Skeletal muscle satellite cell (primary cell): ENCODE measurements around the gene TATDN2.
A peak's percentile ranks its signal among the peaks of the same experiment; 100 is the strongest.

ENCODE experiments used
- H3K27me3 ChIP-seq: 2 replicates; pipeline ENCODE4 v1.7.0; 2013; ENCODE audit warnings: low read length; ENCODE audit not compliant: control insufficient read depth, insufficient read depth
- H3K36me3 ChIP-seq: 2 replicates; pipeline ENCODE4 v1.7.0; 2013; ENCODE audit warnings: mild to moderate bottlenecking, control low read depth, low read length; ENCODE audit not compliant: insufficient read depth
- H3K4me1 ChIP-seq: 2 replicates; pipeline ENCODE4 v1.7.0; 2013; ENCODE audit warnings: low read length; ENCODE audit not compliant: control insufficient read depth, insufficient read depth
- H3K4me2 ChIP-seq: 2 replicates; pipeline ENCODE4 v1.7.0; 2013; ENCODE audit warnings: mild to moderate bottlenecking, low read length
- H3K4me3 ChIP-seq: 2 replicates; pipeline ENCODE4 v1.7.0; 2013; ENCODE audit warnings: low read length
- H3K9ac ChIP-seq: 2 replicates; pipeline ENCODE4 v1.7.0; 2013; ENCODE audit warnings: mild to moderate bottlenecking, low read depth, low read length, moderate library complexity
- H3K9me3 ChIP-seq: replicated peaks from 2 replicates; pipeline ENCODE4 v1.7.0; 2013; ENCODE audit warnings: mild to moderate bottlenecking, control low read depth, low read length

TATDN2 gene

GRCh38 chr3:10312391-10312790 is 64.1 kb downstream of the TATDN2 start:
- Histone ChIP-seq H3K36me3 (peaks cover 92% of the 10 kb centered on the region), H3K9me3 (no peaks in the 10 kb centered on the region), H3K27me3 (no peaks in the 10 kb centered on the region)

GRCh38 chr3:10312861-10313260 is 64.6 kb downstream of the TATDN2 start:
- H3K4me2 ChIP-seq: no peak overlapping the region
- H3K9me3 ChIP-seq: no peaks in the 10 kb centered on the region
- H3K4me1 ChIP-seq: peaks cover 4% of the 10 kb centered on the region
- H3K27me3 ChIP-seq: no peaks in the 10 kb centered on the region
- H3K9ac ChIP-seq: no peak overlapping the region
- no peak overlapping the region for H3K4me3 ChIP-seq
- peaks cover 92% of the 10 kb centered on the region for H3K36me3 ChIP-seq

More at GRCh38 chr3:10312391-10312790, 64.1 kb downstream of the TATDN2 start:
- H3K4me3 ChIP-seq: no peak overlapping the region
- no peak overlapping the region for H3K9ac ChIP-seq
- no peak overlapping the region for H3K4me2 ChIP-seq
- peaks cover 4% of the 10 kb centered on the region for H3K4me1 ChIP-seq

GRCh38 chr3:10315101-10315500 is 66.8 kb downstream of the TATDN2 start:
- no peak overlapping the region for H3K4me2 ChIP-seq
- peaks cover 13% of the 10 kb centered on the region for H3K4me1 ChIP-seq
- H3K9ac ChIP-seq: no peak overlapping the region
- no peak overlapping the region for H3K4me3 ChIP-seq
- no peaks in the 10 kb centered on the region for H3K27me3 ChIP-seq
- H3K9me3 ChIP-seq: no peaks in the 10 kb centered on the region
- H3K36me3 ChIP-seq: peaks cover 89% of the 10 kb centered on the region

- Histone ChIP-seq H3K4me2 (no peak overlapping the region), H3K9me3 (no peaks in the 10 kb centered on the region), H3K36me3 (peaks cover 83% of the 10 kb centered on the region), H3K4me3 (no peak overlapping the region), H3K27me3 (no peaks in the 10 kb centered on the region), H3K9ac (no peak overlapping the region), H3K4me1 (peaks cover 9% of the 10 kb centered on the region)
These were observed 67.6 kb downstream of the TATDN2 start for GRCh38 chr3:10315771-10316344.

GRCh38 chr3:10317311-10317960 is 69.2 kb downstream of the TATDN2 start:
- Histone ChIP-seq H3K9me3 (no peaks in the 10 kb centered on the region), H3K9ac (no peak overlapping the region), H3K4me1 (peaks cover 9% of the 10 kb centered on the region), H3K27me3 (no peaks in the 10 kb centered on the region), H3K36me3 (peaks cover 67% of the 10 kb centered on the region), H3K4me3 (no peak overlapping the region), H3K4me2 (no peak overlapping the region)

GRCh38 chr3:10317961-10318350 is 69.7 kb downstream of the TATDN2 start:
- Histone ChIP-seq H3K4me3 (no peak overlapping the region), H3K9me3 (no peaks in the 10 kb centered on the region), H3K36me3 (peaks cover 62% of the 10 kb centered on the region), H3K4me2 (peak overlapping the region; percentile 90), H3K27me3 (no peaks in the 10 kb centered on the region), H3K4me1 (peaks cover 9% of the 10 kb centered on the region), H3K9ac (no peak overlapping the region)

- Histone ChIP-seq H3K9me3 (no peaks in the 10 kb centered on the region), H3K4me3 (peak overlapping the region; percentile 10), H3K36me3 (peaks cover 49% of the 10 kb centered on the region), H3K9ac (peak overlapping the region; percentile 6), H3K4me2 (peak overlapping the region; percentile 90), H3K4me1 (peaks cover 9% of the 10 kb centered on the region), H3K27me3 (no peaks in the 10 kb centered on the region)
These were observed 71.0 kb downstream of the TATDN2 start for GRCh38 chr3:10319251-10319650.

GRCh38 chr3:10319804-10320203 is 71.5 kb downstream of the TATDN2 start:
- Histone ChIP-seq H3K4me1 (peaks cover 9% of the 10 kb centered on the region), H3K27me3 (no peaks in the 10 kb centered on the region), H3K9ac (peak overlapping the region; percentile 99), H3K9me3 (no peaks in the 10 kb centered on the region), H3K4me3 (peak overlapping the region; percentile 94), H3K4me2 (peak overlapping the region; percentile 90), H3K36me3 (peaks cover 44% of the 10 kb centered on the region)

GRCh38 chr3:10320320-10320677 is 72.0 kb downstream of the TATDN2 start:
- Histone ChIP-seq H3K4me1 (peaks cover 9% of the 10 kb centered on the region), H3K4me2 (peak overlapping the region; percentile 90), H3K9me3 (no peaks in the 10 kb centered on the region), H3K9ac (peak overlapping the region; percentile 99), H3K4me3 (peak overlapping the region; percentile 94), H3K36me3 (peaks cover 39% of the 10 kb centered on the region), H3K27me3 (peaks cover 2% of the 10 kb centered on the region)

- Histone ChIP-seq H3K4me1 (peaks cover 9% of the 10 kb centered on the region), H3K27me3 (peaks cover 16% of the 10 kb centered on the region), H3K9ac (no peak overlapping the region), H3K36me3 (peaks cover 25% of the 10 kb centered on the region), H3K4me3 (no peak overlapping the region), H3K9me3 (no peaks in the 10 kb centered on the region), H3K4me2 (peak overlapping the region; percentile 76)
These were observed 73.5 kb downstream of the TATDN2 start for GRCh38 chr3:10321630-10322351.

GRCh38 chr3:10322352-10322710 is 74.1 kb downstream of the TATDN2 start:
- no peak overlapping the region for H3K4me3 ChIP-seq
- H3K9ac ChIP-seq: no peak overlapping the region
- peaks cover 19% of the 10 kb centered on the region for H3K36me3 ChIP-seq
- peaks cover 21% of the 10 kb centered on the region for H3K27me3 ChIP-seq
- H3K9me3 ChIP-seq: no peaks in the 10 kb centered on the region
- H3K4me1 ChIP-seq: peaks cover 9% of the 10 kb centered on the region
- H3K4me2 ChIP-seq: no peak overlapping the region
